DOHH2 (cell line): ENCODE results near the gene CSGALNACT2.

Experiments used
- H3F3A ChIP-seq: fragments of 200-600 bp; sonication (generic), shearing (Covaris generic); 2 replicates; pipeline ENCODE4 v1.6.0; 2016; ENCODE audit warnings: antibody characterized with exemption, mild to moderate bottlenecking; ENCODE audit not compliant: control insufficient read depth, insufficient read depth
- H3K27ac ChIP-seq: fragments of 200-600 bp; sonication (generic); 2 replicates; pipeline ENCODE4 v1.5.1; 2014; ENCODE audit warnings: low read depth, mild to moderate bottlenecking, low read length, moderate library complexity
- H3K27me3 ChIP-seq: fragments of 200-600 bp; sonication (generic); 2 replicates; pipeline ENCODE4 v1.6.1; 2014; ENCODE audit warnings: mild to moderate bottlenecking, low read length, mixed read lengths; ENCODE audit not compliant: control insufficient read depth
- H3K36me3 ChIP-seq: fragments of 200-600 bp; sonication (generic); 2 replicates; pipeline ENCODE4 v1.6.1; 2014; ENCODE audit warnings: mild to moderate bottlenecking, low read length, moderate library complexity, mixed read lengths; ENCODE audit not compliant: control insufficient read depth
- H3K4me1 ChIP-seq: fragments of 200-600 bp; sonication (generic); 2 replicates; pipeline ENCODE4 v1.6.1; 2014; ENCODE audit warnings: mild to moderate bottlenecking, low read length, mixed read lengths; ENCODE audit not compliant: control insufficient read depth
- H3K4me2 ChIP-seq: fragments of 200-600 bp; sonication (generic); 2 replicates; pipeline ENCODE4 v1.6.0; 2014; ENCODE audit warnings: mild to moderate bottlenecking, low read length, moderate library complexity
- H3K4me3 ChIP-seq: fragments of 200-600 bp; sonication (generic); 2 replicates; pipeline ENCODE4 v1.5.1; 2014; ENCODE audit warnings: mild to moderate bottlenecking, low read length, mixed read lengths
- H3K79me2 ChIP-seq: fragments of 200-600 bp; sonication (generic); 2 replicates; pipeline ENCODE4 v1.6.1; 2014; ENCODE audit warnings: mild to moderate bottlenecking, low read length, mixed read lengths; ENCODE audit not compliant: control insufficient read depth
- H3K9me2 ChIP-seq: fragments of 200-600 bp; sonication (generic); replicated peaks from 2 replicates; pipeline ENCODE4 v1.6.1; 2014; ENCODE audit warnings: mild to moderate bottlenecking, low read length, mixed read lengths; ENCODE audit not compliant: control insufficient read depth
- H3K9me3 ChIP-seq: fragments of 200-600 bp; sonication (generic); 2 replicates; pipeline ENCODE4 v1.6.1; 2014; ENCODE audit warnings: antibody characterized with exemption, low read length, mixed read lengths; ENCODE audit not compliant: control insufficient read depth, insufficient read depth
- H4K20me1 ChIP-seq: fragments of 200-600 bp; sonication (generic); 2 replicates; pipeline ENCODE4 v1.6.0; 2014; ENCODE audit warnings: low read depth, mild to moderate bottlenecking, antibody characterized with exemption, low read length, moderate library complexity; ENCODE audit not compliant: control insufficient read depth, insufficient read depth
- EZH2phosphoT487 ChIP-seq: fragments of 200-600 bp; sonication (generic); IDR thresholded peaks from 2 replicates; pipeline ENCODE4 v1.6.1; 2017; ENCODE audit warnings: borderline replicate concordance, mild to moderate bottlenecking, antibody characterized with exemption, low read length, moderate library complexity, mixed read lengths
- TF ChIP-seq, protein P1 (sequence below): fragments of 200-600 bp; sonication (generic); IDR thresholded peaks from one replicate; pipeline ENCODE4 v1.5.1; 2014; ENCODE audit warnings: antibody characterized with exemption, mild to moderate bottlenecking, low read depth, low read length; ENCODE audit not compliant: poor library complexity, severe bottlenecking

Gene CSGALNACT2

DNA sequence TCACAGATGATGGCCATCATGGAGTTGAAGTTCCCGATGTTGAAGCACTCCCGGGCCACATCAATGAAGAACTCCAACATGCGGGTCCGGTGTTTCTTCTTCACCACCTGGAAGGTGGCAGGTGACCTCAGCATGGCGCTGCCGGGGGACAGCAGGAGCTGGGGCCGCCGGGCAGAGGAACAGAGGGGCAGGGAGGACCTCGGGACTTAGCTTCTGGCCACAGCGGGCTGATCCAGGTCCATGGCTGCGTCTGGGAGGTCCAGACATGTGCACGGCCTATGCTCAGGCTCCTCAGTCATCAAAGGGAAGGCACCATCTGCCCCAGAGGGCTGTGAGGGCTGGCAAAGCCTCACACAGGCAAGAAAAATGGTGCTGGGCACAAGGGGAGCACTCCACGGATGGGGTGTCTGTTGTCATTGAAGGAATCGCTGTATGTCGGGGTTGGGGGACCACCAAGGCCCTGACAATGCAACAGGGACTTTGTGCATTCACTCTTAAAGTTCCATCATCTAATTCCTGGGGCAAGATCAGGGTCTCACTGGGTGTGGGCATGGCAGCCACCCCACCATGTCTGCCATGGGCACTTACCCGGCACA is 60.9 kb downstream of the CSGALNACT2 start:
- TF ChIP-seq, protein P1, sequence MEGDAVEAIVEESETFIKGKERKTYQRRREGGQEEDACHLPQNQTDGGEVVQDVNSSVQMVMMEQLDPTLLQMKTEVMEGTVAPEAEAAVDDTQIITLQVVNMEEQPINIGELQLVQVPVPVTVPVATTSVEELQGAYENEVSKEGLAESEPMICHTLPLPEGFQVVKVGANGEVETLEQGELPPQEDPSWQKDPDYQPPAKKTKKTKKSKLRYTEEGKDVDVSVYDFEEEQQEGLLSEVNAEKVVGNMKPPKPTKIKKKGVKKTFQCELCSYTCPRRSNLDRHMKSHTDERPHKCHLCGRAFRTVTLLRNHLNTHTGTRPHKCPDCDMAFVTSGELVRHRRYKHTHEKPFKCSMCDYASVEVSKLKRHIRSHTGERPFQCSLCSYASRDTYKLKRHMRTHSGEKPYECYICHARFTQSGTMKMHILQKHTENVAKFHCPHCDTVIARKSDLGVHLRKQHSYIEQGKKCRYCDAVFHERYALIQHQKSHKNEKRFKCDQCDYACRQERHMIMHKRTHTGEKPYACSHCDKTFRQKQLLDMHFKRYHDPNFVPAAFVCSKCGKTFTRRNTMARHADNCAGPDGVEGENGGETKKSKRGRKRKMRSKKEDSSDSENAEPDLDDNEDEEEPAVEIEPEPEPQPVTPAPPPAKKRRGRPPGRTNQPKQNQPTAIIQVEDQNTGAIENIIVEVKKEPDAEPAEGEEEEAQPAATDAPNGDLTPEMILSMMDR, result no peak
- no peak for TF ChIP-seq EZH2phosphoT487

DNA sequence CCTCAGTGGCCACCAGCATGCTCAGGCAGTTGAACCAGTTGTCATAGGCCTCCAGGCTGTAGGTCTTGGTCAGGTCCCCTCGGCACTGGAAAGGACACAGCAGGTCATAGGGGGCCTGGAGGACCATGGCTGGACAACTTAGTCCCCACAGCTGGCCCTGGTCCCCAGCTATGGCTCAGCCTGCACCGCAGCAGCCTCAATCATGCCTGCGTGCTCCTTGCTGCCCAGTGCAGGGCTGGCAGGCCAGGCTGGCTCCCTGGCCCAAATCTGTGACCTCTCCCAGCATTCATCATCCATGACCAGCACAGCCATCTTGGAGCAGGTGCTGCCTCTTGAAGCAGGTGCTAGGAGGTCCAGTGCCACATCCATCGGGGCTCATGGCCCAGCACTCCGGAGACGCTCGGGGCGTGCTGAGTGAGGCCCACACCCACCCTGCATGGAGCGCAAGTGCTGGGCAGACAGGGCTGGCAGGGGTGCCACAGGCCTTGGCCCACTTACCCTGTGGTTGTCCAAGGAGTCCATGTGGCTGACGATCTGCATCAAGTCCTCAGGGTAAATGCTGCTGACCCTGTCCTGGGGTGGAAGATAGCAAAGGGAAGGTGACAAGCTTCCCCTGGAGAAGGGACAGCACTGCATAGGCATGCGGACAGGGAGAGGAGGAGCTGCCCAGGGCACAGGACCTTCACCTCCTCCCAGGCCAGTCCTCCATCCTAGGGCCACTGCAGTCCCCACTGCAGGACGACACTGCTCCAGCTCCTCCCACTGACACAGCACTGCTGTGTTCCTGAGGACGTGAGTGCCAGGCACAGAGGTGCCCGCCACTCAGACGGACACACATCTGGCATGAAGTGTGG is 61.7 kb downstream of the CSGALNACT2 start:
- H3K36me3 ChIP-seq, result no peaks in the 10 kb centered on the region
- H3K79me2 ChIP-seq, result no peaks in the 10 kb centered on the region
- H3K4me3 ChIP-seq, result no peak overlapping the region
- no peaks in the 10 kb centered on the region for H4K20me1 ChIP-seq
- peaks cover 5% of the 10 kb centered on the region for H3K4me1 ChIP-seq
- H3K27me3 ChIP-seq, result no peaks in the 10 kb centered on the region
- no peaks in the 10 kb centered on the region for H3F3A ChIP-seq
- no peaks in the 10 kb centered on the region for H3K9me2 ChIP-seq
- no peak overlapping the region for H3K4me2 ChIP-seq
- no peak overlapping the region for H3K27ac ChIP-seq
- no peaks in the 10 kb centered on the region for H3K9me3 ChIP-seq
- TF ChIP-seq EZH2phosphoT487, result no peak
- TF ChIP-seq, protein P1, result no peak

More for the DNA sequence above, 60.9 kb downstream of the CSGALNACT2 start:
- Histone ChIP-seq H3K4me1 (peaks cover 5% of the 10 kb centered on the region), H3K9me3 (no peaks in the 10 kb centered on the region), H3K4me3 (no peak overlapping the region), H3K79me2 (no peaks in the 10 kb centered on the region), H3K36me3 (no peaks in the 10 kb centered on the region), H3K27ac (no peak overlapping the region), H3F3A (no peaks in the 10 kb centered on the region), H3K4me2 (no peak overlapping the region), H3K27me3 (no peaks in the 10 kb centered on the region), H3K9me2 (no peaks in the 10 kb centered on the region), H4K20me1 (no peaks in the 10 kb centered on the region)

DNA sequence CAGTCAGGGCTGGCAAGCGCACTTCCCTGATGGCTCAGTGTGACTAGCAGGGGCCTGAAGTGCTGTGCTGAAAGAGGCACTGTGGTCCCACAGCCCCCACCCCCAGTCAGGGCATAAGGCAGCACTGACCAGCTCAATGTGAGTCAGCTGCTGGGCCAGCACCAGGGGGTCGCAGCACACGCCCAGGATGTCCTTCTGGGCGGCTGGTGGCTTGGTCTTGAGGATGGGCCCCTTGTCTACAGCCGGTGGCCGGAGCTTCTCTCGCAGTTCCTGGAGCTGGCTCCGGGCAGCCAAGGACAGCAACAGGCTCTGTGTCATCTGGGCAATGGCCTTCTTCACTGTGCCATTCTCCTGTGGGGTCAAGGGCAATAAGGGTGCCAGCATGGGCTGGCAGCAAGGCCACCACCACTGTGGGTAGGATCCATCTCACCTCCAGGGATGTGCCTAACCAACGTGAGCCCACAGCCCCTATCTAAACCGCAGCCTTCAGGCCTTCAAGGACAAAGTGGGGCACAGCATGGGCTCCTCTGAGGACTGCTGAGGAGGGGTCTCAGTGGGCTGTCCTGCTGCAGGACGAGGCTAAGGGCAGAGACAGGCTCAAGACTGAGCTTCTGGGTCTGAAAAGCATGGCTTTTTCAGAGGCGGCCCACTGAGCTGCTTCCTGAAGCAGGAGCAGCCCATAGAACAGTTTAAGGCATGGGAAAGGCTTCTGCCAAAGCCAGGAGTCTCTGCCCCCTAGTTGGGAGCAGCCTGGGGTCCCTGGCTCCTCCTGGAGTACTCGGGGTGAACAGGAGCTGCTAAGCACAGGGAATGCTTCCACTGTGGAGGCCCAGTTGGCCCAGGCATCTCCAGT is 62.5 kb downstream of the CSGALNACT2 start:
- Histone ChIP-seq H3K4me2 (no peak overlapping the region), H3K9me3 (no peaks in the 10 kb centered on the region), H3K36me3 (no peaks in the 10 kb centered on the region)

More for the DNA sequence above, 62.5 kb downstream of the CSGALNACT2 start:
- Histone ChIP-seq H3K4me1 (peaks cover 5% of the 10 kb centered on the region), H3K27ac (no peak overlapping the region), H3K4me3 (no peak overlapping the region), H3K9me2 (no peaks in the 10 kb centered on the region), H4K20me1 (no peaks in the 10 kb centered on the region), H3K27me3 (no peaks in the 10 kb centered on the region), H3F3A (no peaks in the 10 kb centered on the region), H3K79me2 (no peaks in the 10 kb centered on the region)
- TF ChIP-seq, protein P1, result no peak
- TF ChIP-seq EZH2phosphoT487, result no peak
